Kidney (tissue), 14 donors: ENCODE data around the gene POLR2I. TPM values are rescaled to one million over a fixed set of nuclear protein-coding genes. Genes with fewer than 3 reads are reported as not detected.

ENCODE experiments used
- DNase-seq, 5 donors: peaks; one replicate each; pipeline ENCODE4 v3.0.0-alpha.2; 2013 to 2020
- FAIRE-seq: peaks from 2 replicates; lab custom pipeline; 2012; peaks lifted over from hg19 to GRCh38; lab: Jason Lieb, UNC
- H3K27ac ChIP-seq, 2 donors: one replicate each; pipeline ENCODE4 v1.7.0; 2013; ENCODE audit warnings: low read depth in 2 of 2, low read length in 2 of 2, inconsistent platforms in 1 of 2
- H3K27me3 ChIP-seq: one replicate; pipeline ENCODE4 v1.7.1; 2013; ENCODE audit warnings: low read length, inconsistent platforms; ENCODE audit not compliant: control insufficient read depth, insufficient read depth
- H3K36me3 ChIP-seq, 3 donors: one replicate each; pipeline versions ENCODE4 v1.7.0 to v1.7.1; 2013; ENCODE audit warnings: low read length in 3 of 3, control low read depth in 1 of 3, inconsistent platforms in 1 of 3; ENCODE audit not compliant: insufficient read depth in 3 of 3, control insufficient read depth in 2 of 3
- H3K4me1 ChIP-seq, 3 donors: one replicate each; pipeline versions ENCODE4 v1.7.0 to v1.7.1; 2013; ENCODE audit warnings: low read length in 3 of 3, inconsistent platforms in 1 of 3, low read depth in 1 of 3; ENCODE audit not compliant: control insufficient read depth in 2 of 3, insufficient read depth in 2 of 3
- H3K4me3 ChIP-seq, 3 donors: one replicate each; pipeline versions ENCODE4 v1.7.0 to v1.8.1; 2013; ENCODE audit warnings: low read length in 3 of 3, control low read depth in 1 of 3, inconsistent platforms in 1 of 3
- H3K9ac ChIP-seq, 3 donors: one replicate each; pipeline versions ENCODE4 v1.7.0 to v1.7.1; 2013; ENCODE audit warnings: low read length in 3 of 3, control low read depth in 1 of 3, inconsistent platforms in 1 of 3
- H3K9me3 ChIP-seq, 3 donors: one replicate each; pipeline versions ENCODE4 v1.7.0 to v1.7.1; 2013; ENCODE audit warnings: low read length in 3 of 3, control low read depth in 1 of 3, inconsistent platforms in 1 of 3; ENCODE audit not compliant: control insufficient read depth in 2 of 3, insufficient read depth in 1 of 3
- intact Hi-C: fragments of 100-400 bp; cut with DNase I; formaldehyde crosslinking; loops from one replicate; pipeline ENCODE4 v1.11.1; 2022
- polyA plus RNA-seq: library from polyadenylated mRNA; stranded (reverse); fragments of 350-450 nt; fragmentation: Illumina TruSeq; extraction: RNeasy Lipid Tissue Mini Kit (QIAGEN cat#74804); gene quantifications from one replicate; pipeline ENCODE4 v1.2.3, GENCODE V29; 2014; ENCODE audit warnings: low read depth, low replicate concordance; ENCODE audit not compliant: insufficient read depth
- total RNA-seq: library from RNA; stranded (reverse); fragmentation: NEBNext Ultra II Directional; extraction: Animal tissue kit (Norgen Biotek cat#: 25700); gene quantifications from one replicate; pipeline ENCODE4 v1.2.1, GENCODE V29; 2021
- TF ChIP-seq, protein P1 (sequence below): IDR thresholded peaks from 3 replicates; pipeline ENCODE4 v1.5.1; 2012; ENCODE audit warnings: mild to moderate bottlenecking, moderate library complexity, borderline replicate concordance; ENCODE audit not compliant: insufficient read depth; ENCODE audit errors: extremely low read depth
- donor health status: control.
- donor health status: control.
- donor health status: control.
- donor health status: control.
- donor health status: control.
- donor health status: DM: yes; HTN: yes; CAD: no.
- donor health status: Normal renal cell carcinoma (clear cell type).

The POLR2I gene
- total and polyA plus RNA-seq, 2 donors from 2014 or later = 59.9 to 119 TPM

DNA sequence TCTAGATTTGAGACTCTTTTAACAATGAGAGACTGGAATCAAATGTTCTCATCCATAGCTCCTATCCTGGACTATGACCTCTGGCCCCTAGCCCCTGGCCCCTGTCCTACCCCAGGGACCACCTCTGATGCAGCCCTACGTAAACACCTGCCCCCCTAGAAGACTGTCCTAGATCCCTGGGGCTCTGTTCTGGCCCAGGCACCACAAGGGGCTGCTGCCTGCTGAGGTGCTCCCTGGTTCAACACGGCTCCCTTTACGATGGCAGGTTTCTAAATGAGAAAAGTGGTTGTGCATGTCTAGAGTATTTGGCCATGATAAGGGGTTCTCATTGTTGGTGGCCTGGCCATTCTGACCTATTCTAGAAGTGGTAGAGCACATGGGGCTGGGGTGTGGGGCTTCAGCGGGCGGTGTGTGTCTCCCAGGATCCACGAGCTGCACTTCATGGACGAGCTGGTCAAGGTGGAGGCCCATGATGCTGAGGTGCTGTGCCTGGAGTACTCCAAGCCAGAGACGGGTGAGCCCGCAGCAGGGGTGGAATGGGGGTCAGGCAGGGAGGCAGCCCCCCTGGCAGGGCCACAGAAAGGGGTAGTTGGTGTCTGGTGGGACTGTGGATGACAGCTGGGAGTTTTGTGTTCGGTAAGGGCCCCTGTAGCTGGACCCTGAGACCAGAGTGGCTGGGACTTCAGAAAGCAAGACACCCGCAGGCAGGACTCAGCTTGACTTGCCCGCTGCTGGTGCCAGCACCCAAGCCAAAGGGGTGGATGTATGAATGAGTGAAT lies 30.3 kb downstream of the POLR2I start:
- DNase-seq (no peak), FAIRE-seq (no peak)
- no peaks in the 10 kb centered on the region for H3K9me3 ChIP-seq
- H3K27me3 ChIP-seq = no peaks in the 10 kb centered on the region
- intact Hi-C loops = no loop called here
- H3K36me3 ChIP-seq = no peaks in the 10 kb centered on the region
- no peaks in the 10 kb centered on the region for H3K4me1 ChIP-seq
- H3K9ac ChIP-seq = no peak overlapping the region
- H3K4me3 ChIP-seq = no peak overlapping the region
- H3K27ac ChIP-seq = no peak overlapping the region
- TF ChIP-seq, protein P1, sequence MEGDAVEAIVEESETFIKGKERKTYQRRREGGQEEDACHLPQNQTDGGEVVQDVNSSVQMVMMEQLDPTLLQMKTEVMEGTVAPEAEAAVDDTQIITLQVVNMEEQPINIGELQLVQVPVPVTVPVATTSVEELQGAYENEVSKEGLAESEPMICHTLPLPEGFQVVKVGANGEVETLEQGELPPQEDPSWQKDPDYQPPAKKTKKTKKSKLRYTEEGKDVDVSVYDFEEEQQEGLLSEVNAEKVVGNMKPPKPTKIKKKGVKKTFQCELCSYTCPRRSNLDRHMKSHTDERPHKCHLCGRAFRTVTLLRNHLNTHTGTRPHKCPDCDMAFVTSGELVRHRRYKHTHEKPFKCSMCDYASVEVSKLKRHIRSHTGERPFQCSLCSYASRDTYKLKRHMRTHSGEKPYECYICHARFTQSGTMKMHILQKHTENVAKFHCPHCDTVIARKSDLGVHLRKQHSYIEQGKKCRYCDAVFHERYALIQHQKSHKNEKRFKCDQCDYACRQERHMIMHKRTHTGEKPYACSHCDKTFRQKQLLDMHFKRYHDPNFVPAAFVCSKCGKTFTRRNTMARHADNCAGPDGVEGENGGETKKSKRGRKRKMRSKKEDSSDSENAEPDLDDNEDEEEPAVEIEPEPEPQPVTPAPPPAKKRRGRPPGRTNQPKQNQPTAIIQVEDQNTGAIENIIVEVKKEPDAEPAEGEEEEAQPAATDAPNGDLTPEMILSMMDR = no peak

DNA sequence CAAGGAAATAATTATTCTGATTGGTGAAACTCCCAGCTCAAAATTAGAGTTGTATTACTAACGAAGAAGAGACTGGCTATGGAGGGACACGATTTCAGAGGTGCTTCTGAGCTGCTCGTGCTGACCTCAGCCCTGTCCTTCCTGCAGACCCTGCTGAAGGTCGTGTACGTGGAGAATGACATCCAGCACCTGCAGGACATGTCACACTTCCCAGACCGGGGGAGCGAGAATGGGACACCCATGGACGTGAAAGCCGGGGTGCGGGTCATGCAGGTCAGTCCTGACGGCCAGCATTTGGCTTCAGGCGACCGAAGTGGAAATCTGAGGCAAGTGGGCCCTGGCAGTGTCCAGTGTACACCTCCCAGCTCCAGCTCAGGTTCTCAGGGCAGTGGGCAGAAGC lies 31.8 kb downstream of the POLR2I start:
- Histone ChIP-seq H3K4me1 (no peaks in the 10 kb centered on the region), H3K9me3 (no peaks in the 10 kb centered on the region), H3K9ac (no peak overlapping the region), H3K4me3 (no peak overlapping the region), H3K27ac (no peak overlapping the region), H3K27me3 (no peaks in the 10 kb centered on the region), H3K36me3 (no peaks in the 10 kb centered on the region)
- DNase-seq = no peak
- no peak for FAIRE-seq
- intact Hi-C loops = no loop called here
- TF ChIP-seq, protein P1 = no peak

DNA sequence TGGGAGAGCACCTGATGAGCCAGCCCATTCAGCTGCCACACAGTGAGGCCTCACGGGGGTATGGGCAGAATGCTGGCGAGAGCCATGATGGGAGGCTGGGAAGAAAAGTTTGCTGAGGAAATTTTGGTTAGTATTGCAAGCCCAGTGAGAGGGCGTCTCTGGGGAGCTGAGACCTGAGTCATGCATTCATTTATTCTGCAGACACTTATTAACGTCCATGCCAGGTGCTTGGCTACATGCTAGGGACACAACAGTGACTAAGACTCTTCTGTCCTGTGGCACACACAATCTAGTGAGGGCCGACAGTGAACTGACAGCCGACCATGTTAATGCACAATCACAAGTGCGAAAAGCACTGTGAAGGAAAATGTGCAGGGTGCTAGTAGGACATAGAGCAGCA lies 32.8 kb downstream of the POLR2I start:
- TF ChIP-seq, protein P1 = no peak
- intact Hi-C loops = no loop called here
- Histone ChIP-seq H3K36me3 (no peaks in the 10 kb centered on the region), H3K9ac (no peak overlapping the region), H3K27me3 (no peaks in the 10 kb centered on the region), H3K9me3 (no peaks in the 10 kb centered on the region), H3K27ac (no peak overlapping the region), H3K4me3 (no peak overlapping the region), H3K4me1 (no peaks in the 10 kb centered on the region)
- no peak for DNase-seq
- FAIRE-seq = no peak
